K562 (cell line): ENCODE measurements around the gene ABCF2. TPM values are rescaled to one million over a fixed set of nuclear protein-coding genes. Genes with fewer than 3 reads are reported as not detected.
A peak's percentile ranks its signal among the peaks of the same experiment; 100 is the strongest.

Experiments used
- EGR1 ChIP-seq: fragments of 450-650 bp; conservative IDR thresholded peaks from 2 replicates; pipeline ENCODE4 v1.6.1; 2017; ENCODE audit warnings: mild to moderate bottlenecking
- GATAD2A ChIP-seq: fragments of 450-650 bp; IDR thresholded peaks from 2 replicates; pipeline ENCODE4 v1.6.1; 2017
- HNRNPL ChIP-seq: fragments of 200-400 bp; formaldehyde crosslinking; IDR thresholded peaks from 2 replicates; pipeline ENCODE4 v1.6.1; 2017; ENCODE audit warnings: low read depth, mild to moderate bottlenecking, low read length
- NR3C1 ChIP-seq: sonication (generic); formaldehyde crosslinking; IDR thresholded peaks from 2 replicates; pipeline ENCODE4 v1.8.1; 2022; ENCODE audit warnings: missing genetic modification reagents
- RB1 ChIP-seq: fragments of 450-650 bp; IDR thresholded peaks from 2 replicates; pipeline ENCODE4 v1.6.1; 2017; ENCODE audit warnings: low read depth, mild to moderate bottlenecking
- RBM14 ChIP-seq: fragments of 200-400 bp; formaldehyde crosslinking; IDR thresholded peaks from 2 replicates; pipeline ENCODE4 v1.6.1; 2018; ENCODE audit warnings: low read depth, mild to moderate bottlenecking, low read length, moderate library complexity, borderline replicate concordance; ENCODE audit not compliant: insufficient read depth
- SMARCA5 ChIP-seq: fragments of 450-650 bp; IDR thresholded peaks from 2 replicates; pipeline ENCODE4 v1.6.1; 2016
- TAF7 ChIP-seq: fragments of 450-650 bp; IDR thresholded peaks from 2 replicates; pipeline ENCODE4 v1.6.1; 2016; ENCODE audit warnings: missing genetic modification characterization, missing compliant biosample characterization
- TEAD2 ChIP-seq: fragments of 450-650 bp; IDR thresholded peaks from 2 replicates; pipeline ENCODE4 v1.6.1; 2016; ENCODE audit warnings: missing genetic modification characterization, control low read depth, missing compliant biosample characterization
- ZNF584 ChIP-seq: fragments of 200-800 bp; sonication (Bioruptor generic); IDR thresholded peaks from 2 replicates; pipeline ENCODE4 v1.6.1; 2016; ENCODE audit warnings: low read depth, mild to moderate bottlenecking, missing genetic modification characterization, missing compliant biosample characterization
- ZNF778 ChIP-seq: fragments of 450-650 bp; formaldehyde crosslinking; IDR thresholded peaks from 2 replicates; pipeline ENCODE4 v1.4.0; 2020; ENCODE audit warnings: mild to moderate bottlenecking, moderate library complexity
- polyA plus RNA-seq, 8 experiments: library from polyadenylated mRNA; depleted of rRNA in 4 of 8; stranded (reverse) in 5 of 8; unstranded in 3 of 8; fragments of >200 nt; fragmentation: Nextera tagmentation in 2 of 8; fragmentation: Illumina TruSeq in 1 of 8; extraction: Ambion mirVana in 2 of 8; extraction: Trizol in 1 of 8; gene quantifications; 2 replicates each; pipeline versions ENCODE4 v1.2.1 to v1.2.3, GENCODE V29; 2011 to 2014; ENCODE audit warnings: inconsistent platforms in 1 of 8, missing spikeins in 1 of 8
- total RNA-seq, 7 experiments: library from RNA; depleted of rRNA in 6 of 7; stranded (reverse); fragments of >200 nt in 6 of 7; fragmentation: Illumina TruSeq in 2 of 7; extraction: Trizol in 2 of 7; gene quantifications; 2 replicates each; pipeline versions ENCODE4 v1.2.1 to v1.2.3, GENCODE V29; 2011 to 2021; ENCODE audit warnings: low replicate concordance in 1 of 7
- TF ChIP-seq, protein P1 (sequence below): fragments of 200-600 bp; sonication (generic); IDR thresholded peaks from one replicate; pipeline ENCODE4 v1.6.1; 2012; ENCODE audit warnings: mild to moderate bottlenecking, low read depth, low read length, inconsistent platforms
- TF ChIP-seq, protein P2 (sequence below): IDR thresholded peaks from 2 replicates; pipeline ENCODE4 v1.6.1; 2014; ENCODE audit warnings: antibody characterized with exemption
- TF ChIP-seq, protein P3 (sequence below): fragments of 250-450 bp; sonication (Bioruptor Pico); IDR thresholded peaks from 2 replicates; pipeline ENCODE4 v1.8.0; 2021; ENCODE audit warnings: mild to moderate bottlenecking, moderate library complexity

ABCF2 gene
- total and polyA plus RNA-seq, 9 of the 15 experiments (the other 6 are each of a cell fraction or from before 2014, with no cell fraction given), result 62.1 to 224 (median 113) TPM

DNA sequence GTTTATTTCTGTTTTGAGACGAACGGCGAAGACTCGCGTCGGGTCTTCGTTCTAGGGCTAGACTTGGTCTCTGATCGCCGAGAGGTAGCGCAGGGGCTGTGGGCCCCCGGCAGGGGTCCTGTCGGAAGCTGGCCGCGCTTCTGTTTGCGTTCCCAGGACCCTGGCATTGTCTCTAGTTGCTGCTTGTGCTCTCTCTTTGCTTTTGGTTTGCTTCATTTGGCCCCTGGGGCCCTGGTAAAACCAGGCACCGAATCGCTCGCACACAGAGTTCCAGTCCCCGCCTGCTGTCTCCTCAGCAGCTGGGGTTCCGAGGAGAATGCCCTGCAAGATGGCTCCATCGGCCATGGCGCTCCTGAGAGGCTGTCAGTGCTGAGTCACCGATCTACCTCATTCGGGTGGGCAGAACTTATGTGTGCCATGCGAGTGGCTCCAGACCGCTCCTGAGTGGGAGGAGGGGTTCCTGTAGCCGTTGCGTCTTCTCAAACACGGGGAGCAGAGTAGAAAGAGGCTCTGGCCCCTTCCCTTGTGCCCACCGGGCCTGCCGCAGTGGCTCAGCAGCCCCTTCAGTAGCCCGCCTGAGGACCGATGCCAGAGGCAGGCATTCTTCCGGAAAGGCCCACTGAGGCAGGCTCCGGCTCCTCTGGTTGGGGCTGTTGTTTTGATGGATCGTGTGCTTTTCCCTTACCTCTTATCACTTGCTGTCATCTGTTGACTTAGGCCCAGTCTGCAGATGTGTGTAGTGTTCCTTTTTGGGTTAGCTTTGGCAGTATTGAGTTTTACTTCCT is 6.1 kb upstream of the ABCF2 start (continued):
- TF ChIP-seq, protein P1, sequence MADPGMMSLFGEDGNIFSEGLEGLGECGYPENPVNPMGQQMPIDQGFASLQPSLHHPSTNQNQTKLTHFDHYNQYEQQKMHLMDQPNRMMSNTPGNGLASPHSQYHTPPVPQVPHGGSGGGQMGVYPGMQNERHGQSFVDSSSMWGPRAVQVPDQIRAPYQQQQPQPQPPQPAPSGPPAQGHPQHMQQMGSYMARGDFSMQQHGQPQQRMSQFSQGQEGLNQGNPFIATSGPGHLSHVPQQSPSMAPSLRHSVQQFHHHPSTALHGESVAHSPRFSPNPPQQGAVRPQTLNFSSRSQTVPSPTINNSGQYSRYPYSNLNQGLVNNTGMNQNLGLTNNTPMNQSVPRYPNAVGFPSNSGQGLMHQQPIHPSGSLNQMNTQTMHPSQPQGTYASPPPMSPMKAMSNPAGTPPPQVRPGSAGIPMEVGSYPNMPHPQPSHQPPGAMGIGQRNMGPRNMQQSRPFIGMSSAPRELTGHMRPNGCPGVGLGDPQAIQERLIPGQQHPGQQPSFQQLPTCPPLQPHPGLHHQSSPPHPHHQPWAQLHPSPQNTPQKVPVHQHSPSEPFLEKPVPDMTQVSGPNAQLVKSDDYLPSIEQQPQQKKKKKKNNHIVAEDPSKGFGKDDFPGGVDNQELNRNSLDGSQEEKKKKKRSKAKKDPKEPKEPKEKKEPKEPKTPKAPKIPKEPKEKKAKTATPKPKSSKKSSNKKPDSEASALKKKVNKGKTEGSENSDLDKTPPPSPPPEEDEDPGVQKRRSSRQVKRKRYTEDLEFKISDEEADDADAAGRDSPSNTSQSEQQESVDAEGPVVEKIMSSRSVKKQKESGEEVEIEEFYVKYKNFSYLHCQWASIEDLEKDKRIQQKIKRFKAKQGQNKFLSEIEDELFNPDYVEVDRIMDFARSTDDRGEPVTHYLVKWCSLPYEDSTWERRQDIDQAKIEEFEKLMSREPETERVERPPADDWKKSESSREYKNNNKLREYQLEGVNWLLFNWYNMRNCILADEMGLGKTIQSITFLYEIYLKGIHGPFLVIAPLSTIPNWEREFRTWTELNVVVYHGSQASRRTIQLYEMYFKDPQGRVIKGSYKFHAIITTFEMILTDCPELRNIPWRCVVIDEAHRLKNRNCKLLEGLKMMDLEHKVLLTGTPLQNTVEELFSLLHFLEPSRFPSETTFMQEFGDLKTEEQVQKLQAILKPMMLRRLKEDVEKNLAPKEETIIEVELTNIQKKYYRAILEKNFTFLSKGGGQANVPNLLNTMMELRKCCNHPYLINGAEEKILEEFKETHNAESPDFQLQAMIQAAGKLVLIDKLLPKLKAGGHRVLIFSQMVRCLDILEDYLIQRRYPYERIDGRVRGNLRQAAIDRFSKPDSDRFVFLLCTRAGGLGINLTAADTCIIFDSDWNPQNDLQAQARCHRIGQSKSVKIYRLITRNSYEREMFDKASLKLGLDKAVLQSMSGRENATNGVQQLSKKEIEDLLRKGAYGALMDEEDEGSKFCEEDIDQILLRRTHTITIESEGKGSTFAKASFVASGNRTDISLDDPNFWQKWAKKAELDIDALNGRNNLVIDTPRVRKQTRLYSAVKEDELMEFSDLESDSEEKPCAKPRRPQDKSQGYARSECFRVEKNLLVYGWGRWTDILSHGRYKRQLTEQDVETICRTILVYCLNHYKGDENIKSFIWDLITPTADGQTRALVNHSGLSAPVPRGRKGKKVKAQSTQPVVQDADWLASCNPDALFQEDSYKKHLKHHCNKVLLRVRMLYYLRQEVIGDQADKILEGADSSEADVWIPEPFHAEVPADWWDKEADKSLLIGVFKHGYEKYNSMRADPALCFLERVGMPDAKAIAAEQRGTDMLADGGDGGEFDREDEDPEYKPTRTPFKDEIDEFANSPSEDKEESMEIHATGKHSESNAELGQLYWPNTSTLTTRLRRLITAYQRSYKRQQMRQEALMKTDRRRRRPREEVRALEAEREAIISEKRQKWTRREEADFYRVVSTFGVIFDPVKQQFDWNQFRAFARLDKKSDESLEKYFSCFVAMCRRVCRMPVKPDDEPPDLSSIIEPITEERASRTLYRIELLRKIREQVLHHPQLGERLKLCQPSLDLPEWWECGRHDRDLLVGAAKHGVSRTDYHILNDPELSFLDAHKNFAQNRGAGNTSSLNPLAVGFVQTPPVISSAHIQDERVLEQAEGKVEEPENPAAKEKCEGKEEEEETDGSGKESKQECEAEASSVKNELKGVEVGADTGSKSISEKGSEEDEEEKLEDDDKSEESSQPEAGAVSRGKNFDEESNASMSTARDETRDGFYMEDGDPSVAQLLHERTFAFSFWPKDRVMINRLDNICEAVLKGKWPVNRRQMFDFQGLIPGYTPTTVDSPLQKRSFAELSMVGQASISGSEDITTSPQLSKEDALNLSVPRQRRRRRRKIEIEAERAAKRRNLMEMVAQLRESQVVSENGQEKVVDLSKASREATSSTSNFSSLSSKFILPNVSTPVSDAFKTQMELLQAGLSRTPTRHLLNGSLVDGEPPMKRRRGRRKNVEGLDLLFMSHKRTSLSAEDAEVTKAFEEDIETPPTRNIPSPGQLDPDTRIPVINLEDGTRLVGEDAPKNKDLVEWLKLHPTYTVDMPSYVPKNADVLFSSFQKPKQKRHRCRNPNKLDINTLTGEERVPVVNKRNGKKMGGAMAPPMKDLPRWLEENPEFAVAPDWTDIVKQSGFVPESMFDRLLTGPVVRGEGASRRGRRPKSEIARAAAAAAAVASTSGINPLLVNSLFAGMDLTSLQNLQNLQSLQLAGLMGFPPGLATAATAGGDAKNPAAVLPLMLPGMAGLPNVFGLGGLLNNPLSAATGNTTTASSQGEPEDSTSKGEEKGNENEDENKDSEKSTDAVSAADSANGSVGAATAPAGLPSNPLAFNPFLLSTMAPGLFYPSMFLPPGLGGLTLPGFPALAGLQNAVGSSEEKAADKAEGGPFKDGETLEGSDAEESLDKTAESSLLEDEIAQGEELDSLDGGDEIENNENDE, result no peak
- TF ChIP-seq GATAD2A (no peak), NR3C1 (CRISPR knock-in tag) (no peak), HNRNPL (no peak), TAF7 (tag) (no peak), RB1 (no peak), ZNF778 (CRISPR knock-in tag) (no peak), ZNF584 (no peak), RBM14 (no peak), EGR1 (0 out of 2 replicates have a peak, but pooled peaks have one; percentile 6), TEAD2 (tag) (no peak), SMARCA5 (peak; percentile 76; the same call in 1 of the 2 replicates)
- TF ChIP-seq, protein P2, sequence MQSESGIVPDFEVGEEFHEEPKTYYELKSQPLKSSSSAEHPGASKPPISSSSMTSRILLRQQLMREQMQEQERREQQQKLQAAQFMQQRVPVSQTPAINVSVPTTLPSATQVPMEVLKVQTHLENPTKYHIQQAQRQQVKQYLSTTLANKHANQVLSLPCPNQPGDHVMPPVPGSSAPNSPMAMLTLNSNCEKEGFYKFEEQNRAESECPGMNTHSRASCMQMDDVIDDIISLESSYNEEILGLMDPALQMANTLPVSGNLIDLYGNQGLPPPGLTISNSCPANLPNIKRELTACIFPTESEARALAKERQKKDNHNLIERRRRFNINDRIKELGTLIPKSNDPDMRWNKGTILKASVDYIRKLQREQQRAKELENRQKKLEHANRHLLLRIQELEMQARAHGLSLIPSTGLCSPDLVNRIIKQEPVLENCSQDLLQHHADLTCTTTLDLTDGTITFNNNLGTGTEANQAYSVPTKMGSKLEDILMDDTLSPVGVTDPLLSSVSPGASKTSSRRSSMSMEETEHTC, result no peak
- TF ChIP-seq, protein P3, sequence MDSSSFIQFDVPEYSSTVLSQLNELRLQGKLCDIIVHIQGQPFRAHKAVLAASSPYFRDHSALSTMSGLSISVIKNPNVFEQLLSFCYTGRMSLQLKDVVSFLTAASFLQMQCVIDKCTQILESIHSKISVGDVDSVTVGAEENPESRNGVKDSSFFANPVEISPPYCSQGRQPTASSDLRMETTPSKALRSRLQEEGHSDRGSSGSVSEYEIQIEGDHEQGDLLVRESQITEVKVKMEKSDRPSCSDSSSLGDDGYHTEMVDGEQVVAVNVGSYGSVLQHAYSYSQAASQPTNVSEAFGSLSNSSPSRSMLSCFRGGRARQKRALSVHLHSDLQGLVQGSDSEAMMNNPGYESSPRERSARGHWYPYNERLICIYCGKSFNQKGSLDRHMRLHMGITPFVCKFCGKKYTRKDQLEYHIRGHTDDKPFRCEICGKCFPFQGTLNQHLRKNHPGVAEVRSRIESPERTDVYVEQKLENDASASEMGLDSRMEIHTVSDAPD (CRISPR knock-in tag), result no peak
